KBM-7 (cell line): ENCODE measurements around the gene KLHL2.

Source experiments
- DNase-seq: peaks from one replicate; pipeline ENCODE4 v3.0.0-alpha.2; 2015
- in situ Hi-C: fragments of 300-500 bp; cut with MboI; formaldehyde crosslinking; loops from 2 replicates; pipeline ENCODE4 v1.14.3; 2020; ENCODE audit warnings: low sequenced_read_pairs, low pct_unique_long_range_greater_than_20kb, mixed read lengths

KLHL2 gene

DNA sequence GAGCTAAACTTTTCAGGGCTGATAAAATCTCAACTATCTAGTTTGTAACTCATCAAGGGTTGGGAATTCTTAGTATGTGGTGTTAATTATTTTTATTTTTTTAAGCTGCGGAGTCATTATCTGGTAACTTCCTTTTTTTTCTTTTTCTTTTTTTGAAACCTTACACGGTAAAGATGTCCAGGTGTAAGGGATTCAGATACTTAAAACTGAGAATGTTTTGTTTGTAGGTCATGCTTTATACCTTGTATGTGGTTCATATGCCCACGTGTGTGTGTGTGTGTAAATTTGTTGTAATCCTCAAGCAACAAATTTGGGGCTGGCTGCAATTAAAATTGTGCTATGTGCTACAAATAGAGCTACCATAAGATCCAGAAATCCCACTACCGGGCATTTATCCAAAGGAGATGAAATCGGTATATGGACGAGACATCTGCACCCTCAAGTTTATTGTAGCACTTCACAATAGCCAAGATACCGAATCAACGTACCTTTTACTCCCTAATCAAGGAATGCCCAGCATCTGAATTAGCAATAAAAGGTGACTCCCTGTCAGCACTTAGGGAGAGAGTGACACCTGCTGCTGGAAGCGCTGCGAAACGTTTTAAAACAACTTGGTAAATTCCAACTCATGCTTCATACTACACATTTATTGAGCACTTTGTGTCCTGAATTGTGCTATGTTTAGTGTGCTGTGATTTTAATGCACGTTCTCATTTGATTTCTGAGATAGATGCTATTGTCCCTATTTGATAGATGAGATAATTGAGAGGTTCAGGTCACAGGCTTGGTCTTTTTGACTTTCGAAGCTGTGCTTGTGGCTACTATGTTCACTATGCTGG is 136.2 kb downstream of the KLHL2 start:
- peak; percentile 44 for DNase-seq
- in situ Hi-C loops, result loop anchor here (25.0 kb wide), 1 partner anchor 206 kb away; no protein-coding TSS in a partner anchor

DNA sequence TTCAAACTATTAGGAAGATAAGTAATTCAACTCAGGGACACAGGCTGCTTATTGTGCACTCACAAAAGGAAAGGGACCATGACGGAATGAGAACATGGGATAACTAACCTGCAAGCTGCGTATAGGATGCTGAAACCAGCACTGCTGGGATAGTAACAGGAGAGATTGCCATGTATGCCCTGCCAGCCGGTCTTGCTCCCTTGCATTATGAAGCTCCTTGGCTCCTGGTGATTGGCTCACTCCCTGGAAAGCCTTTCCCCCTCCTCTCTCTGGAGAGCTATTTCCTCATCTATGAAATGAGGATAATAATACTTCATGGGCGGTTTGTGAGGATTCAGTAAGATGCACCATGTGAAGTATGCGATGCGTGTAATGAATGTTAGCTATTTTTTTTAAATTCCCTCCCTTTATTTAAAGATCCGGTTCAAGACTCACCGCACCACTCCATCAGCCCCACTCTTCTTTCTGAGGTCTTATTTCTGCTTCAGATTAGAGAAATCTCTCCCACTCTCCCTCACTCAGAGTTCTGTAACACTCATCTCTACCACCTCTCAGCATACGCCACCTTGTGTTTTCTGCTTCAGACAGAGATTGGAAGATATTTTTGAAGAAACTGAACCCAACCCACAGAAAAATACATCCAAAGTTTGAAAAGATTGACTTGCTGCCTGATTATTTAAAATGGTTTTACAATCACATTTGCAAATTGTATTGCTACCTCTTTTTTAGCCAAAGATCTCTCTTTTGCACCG is 138.5 kb downstream of the KLHL2 start:
- in situ Hi-C loops, result loop anchor here (25.0 kb wide), 1 partner anchor 209 kb away; no protein-coding TSS in a partner anchor
- no peak for DNase-seq

DNA sequence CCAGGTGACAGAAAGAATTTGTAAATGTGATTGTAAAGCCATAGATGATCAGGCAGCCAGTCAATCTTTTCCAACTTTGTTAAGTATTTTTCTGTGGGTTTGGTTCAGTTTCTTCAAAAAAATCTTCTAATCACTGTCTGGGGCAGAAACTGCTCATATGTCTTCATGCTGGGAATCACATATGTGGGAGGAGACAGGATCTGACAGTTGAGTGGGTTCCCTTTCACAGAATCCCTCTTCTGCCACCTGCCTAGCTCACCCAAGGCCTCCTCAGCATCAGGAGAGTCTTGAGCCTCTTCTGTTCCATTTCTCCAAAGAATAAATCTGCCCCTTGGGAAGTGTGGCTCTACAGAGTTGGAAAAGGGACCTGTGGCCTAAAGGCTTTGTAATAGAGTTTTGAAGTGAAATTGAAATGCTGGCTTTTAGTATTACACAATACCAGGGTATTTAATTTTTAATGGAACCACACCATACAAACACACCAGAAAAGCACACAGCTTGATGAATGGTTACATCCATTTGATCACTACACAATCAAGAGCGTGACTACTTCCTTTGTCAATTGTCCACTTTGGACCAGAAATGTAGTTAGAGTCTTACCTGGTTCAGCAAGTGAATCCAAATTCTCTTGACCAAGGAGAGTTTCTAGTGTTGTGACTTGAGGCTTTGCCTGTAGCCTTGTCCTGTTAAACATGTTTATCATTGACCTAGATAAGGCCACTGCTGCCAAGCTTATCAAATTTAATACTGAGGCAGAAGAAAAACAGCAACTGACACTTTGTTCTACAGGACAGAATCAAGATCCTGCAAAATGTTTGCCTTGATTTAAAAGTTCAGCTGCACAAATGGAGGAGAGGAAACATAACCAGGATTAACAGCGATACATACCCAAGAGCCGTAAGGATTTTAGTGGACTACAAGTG is 140.5 kb downstream of the KLHL2 start:
- no peak for DNase-seq
- in situ Hi-C loops, result loop anchor here (25.0 kb wide), 1 partner anchor 211 kb away; no protein-coding TSS in a partner anchor

DNA sequence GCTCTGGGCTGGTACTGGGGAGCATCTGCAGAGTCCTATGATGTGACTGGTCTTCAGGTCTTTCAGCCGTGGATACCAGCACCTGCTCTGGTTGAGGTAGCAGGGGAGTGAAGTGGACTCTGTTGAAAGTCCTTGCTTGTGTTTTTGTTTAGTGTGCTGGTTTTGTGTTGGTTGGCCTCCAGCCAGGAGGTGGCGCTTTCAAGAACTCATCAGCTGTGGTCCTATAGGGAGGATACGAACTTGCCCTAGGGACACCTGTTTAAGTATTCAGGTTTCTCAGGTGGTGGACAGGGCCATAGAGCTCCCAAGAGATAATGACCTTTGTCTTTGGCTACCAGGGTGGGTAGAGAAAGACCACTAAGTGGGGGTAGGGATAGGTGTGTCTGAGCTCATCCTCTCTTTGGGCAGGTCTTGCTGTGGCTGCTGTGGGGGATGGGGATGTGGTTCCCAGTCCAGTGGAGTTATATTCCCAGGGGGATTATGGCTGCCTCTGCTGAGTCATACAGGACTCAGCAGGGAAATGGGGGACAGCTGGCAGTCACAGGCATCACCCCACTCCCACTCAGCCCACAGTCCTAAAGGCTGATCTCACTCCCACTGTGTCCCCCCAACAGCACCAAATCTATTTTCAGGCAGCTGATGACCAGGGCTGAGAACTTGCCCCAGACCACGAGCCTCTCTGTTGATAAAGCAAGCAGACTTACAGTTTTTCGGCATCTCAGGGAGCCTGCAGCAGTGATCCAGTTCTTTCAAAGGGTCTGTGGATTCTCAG is 144.2 kb downstream of the KLHL2 start:
- in situ Hi-C loops, result loop anchor here (25.0 kb wide), 1 partner anchor 111 kb away; no protein-coding TSS in a partner anchor
- no peak for DNase-seq

DNA sequence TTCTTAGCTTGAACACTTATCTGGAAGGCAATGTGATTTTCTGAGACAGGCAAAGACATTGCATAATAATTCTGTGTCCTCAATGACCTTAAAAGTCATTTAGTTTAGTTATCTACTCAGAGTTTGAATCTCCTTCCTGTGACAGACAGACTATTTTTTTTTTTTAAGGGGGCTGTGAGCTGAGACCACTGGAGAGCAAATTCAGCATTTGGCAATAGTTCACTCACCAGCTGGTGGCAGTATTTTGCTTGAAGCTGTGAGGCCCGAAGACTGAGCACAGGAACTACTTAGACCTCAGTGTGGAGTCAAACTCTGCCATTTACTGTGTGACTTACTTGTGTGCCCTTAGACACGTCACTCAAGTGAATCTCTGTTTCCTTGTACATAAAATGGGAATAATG is 148.5 kb downstream of the KLHL2 start:
- in situ Hi-C loops, result loop anchor here (25.0 kb wide), 1 partner anchor 106 kb away; no protein-coding TSS in a partner anchor
- DNase-seq, result peak; percentile 44

DNA sequence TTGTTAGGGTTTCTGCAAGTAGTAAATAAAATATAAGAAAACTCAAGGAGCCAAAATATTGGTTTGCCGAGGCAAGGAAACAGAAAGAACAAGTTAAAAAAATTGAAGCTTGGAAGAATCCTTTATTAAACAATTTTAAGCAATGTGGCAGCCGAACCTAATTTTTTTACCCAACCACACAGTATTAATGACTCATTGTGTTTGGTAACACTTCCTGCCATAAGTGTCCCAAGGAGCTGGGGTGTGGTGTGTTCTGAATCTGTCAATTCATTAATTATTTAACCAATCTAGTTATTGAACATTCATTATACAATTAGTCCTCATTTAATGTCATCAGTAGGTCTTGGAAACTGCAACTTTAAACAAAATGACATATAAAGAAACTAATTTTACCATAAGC is 152.1 kb downstream of the KLHL2 start:
- DNase-seq, result no peak
- in situ Hi-C loops, result loop anchor here (25.0 kb wide), 1 partner anchor 103 kb away; no protein-coding TSS in a partner anchor

DNA sequence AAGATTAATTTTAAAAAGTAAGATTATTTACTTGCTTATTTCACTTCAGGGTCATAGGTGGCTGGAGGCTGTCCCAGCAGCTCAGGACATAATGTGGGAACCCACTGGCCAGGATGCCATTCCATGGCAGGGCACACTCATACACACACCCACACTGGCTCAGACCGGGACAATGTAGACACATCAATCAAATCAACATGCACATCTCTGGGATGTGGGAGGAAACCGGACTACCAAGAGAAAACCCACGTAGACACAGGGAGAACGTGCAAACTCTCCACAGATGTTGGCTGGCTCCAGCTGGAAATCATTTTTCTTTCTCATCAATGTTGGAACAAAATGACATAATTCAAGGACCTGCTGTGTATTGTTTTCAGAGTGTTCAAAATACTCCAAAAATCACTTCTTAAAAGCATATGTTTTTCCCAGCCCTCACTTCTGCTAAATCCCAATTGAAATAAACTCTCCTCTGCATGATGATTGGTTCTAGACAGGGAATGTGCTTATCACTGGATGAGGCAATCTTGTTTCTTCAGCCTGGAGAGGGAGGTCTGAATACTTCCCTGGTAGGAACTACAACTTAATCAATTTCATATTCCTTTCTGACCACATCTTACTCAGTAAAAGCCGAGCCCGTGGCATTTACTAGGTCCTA is 152.8 kb downstream of the KLHL2 start:
- DNase-seq, result no peak

DNA sequence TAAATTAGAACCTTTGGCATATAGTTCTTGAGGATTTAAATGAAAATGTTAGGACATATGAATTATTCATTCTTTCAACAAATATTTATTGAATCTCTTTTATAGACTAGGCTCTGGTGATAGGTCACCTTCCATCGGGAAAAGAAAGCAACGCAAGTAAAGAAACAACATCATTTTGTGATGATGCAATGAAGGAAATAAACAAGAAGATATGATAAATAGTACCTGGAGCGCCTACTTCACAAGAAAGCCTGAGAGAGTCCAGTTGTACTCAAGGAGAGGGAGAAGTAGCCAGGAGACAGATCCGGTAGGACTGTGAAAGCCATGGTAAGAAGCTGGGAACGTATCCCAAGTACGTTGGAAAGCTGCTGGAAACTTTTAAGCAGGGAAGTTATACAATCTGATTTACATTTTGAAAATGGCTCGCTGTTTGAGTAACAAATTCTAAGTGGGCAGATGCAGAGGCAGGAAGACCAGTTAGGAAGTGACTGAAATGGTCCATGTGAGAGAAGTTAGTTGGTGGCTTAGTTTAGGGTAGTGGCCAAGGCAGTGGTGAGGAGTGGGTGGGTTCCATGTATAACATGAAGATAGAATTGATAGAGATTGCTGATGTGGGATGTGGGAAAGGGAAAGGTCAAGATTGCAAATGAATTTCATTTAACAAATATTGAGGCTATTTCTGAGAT is 153.8 kb downstream of the KLHL2 start:
- DNase-seq, result no peak
- in situ Hi-C loops, result loop anchor here (25.0 kb wide), 1 partner anchor 101 kb away; no protein-coding TSS in a partner anchor

More for the DNA sequence above, 152.8 kb downstream of the KLHL2 start:
- in situ Hi-C loops, result loop anchor here (25.0 kb wide), 1 partner anchor 102 kb away; no protein-coding TSS in a partner anchor

DNA sequence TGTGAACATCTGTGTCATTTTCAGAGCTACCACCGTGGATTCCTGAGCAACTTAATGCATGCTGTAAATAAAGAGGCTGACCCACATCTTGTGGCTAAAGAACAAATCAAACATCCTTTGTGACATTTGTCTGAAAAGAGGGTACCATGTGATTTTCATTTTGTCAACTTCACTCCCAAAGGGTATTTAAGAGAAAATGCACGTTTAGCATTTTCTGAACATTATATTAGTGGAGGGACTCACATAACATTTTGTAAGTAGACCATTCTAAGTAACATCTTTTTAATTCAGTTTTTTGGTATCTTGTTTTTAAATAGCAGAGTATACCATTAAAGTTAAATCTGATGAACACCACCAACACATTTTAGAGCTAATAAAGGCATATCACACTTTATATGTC is 154.4 kb downstream of the KLHL2 start:
- in situ Hi-C loops, result loop anchor here (25.0 kb wide), 1 partner anchor 100 kb away; no protein-coding TSS in a partner anchor

DNA sequence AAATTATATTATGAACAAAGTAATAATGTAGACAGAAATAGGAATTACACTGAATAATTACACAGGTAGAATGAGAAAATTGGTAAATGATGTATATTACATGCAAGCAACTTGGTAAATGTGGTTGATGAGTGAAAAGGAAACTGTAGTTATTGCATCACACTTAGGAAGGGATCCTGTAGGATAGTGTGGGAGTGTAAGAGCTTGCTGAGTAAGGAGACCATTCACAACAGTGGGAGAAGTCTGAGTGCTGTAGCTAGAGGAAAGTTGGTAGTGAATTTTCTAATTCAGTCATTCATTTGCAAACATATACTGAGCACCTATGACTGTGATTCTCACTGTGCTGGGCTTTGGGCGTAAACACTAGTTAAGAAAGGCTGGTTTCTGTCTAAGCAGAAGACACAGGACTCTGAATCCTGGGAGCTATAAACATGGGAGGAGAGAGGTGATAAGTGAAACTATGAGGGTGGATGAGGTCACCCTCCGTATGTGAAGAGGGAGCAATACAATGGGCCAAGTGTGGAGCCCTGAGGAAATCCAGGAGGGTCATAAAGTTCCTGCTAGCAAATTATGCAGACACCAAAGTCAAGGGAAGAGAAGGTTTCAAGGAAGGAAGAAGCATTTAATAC is 157.2 kb downstream of the KLHL2 start:
- no peak for DNase-seq
- in situ Hi-C loops, result loop anchor here (25.0 kb wide), 1 partner anchor 98 kb away; no protein-coding TSS in a partner anchor

More for the DNA sequence above, 154.4 kb downstream of the KLHL2 start:
- no peak for DNase-seq

DNA sequence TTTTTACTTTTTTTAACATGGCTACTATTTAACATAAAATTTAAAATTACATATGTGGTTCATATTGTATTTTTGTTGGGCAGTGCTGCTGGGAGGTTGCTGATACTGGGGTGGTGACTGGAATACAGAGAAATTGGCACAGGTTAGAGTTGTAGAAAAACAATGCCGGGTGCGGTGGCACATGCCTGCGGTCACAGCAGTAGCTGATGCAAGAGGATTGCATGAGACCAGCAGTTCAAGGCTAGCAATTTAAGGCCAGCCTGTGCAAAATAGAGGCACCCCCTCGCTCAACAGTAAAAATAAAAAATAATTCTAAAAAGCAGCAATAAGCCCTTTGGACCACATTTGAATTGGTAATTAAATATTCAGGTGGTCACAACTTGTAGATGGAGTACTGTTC is 159.7 kb downstream of the KLHL2 start:
- DNase-seq, result no peak
- in situ Hi-C loops, result loop anchor here (25.0 kb wide), 1 partner anchor 95 kb away; no protein-coding TSS in a partner anchor

DNA sequence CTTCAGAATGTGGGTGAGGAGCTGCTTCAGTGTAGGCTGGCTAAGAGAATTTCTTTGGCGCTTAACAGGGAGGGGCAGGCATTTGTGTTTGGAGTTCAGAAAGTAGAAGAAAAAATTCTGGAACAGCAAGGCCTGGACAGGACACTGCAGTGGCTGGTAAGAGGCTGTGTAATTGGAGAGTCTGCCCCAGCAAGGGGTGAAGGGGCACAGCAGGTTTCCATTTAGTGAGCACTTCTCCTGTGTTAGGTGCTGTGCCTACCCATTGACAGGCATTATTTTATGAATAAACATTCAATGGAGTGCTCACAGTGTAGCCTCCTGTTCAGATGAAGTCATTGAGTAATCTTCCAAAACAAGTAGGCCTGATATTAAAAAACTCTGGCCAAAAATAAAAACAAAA is 160.8 kb downstream of the KLHL2 start:
- no peak for DNase-seq
- in situ Hi-C loops, result loop anchor here (25.0 kb wide), 1 partner anchor 94 kb away; no protein-coding TSS in a partner anchor

DNA sequence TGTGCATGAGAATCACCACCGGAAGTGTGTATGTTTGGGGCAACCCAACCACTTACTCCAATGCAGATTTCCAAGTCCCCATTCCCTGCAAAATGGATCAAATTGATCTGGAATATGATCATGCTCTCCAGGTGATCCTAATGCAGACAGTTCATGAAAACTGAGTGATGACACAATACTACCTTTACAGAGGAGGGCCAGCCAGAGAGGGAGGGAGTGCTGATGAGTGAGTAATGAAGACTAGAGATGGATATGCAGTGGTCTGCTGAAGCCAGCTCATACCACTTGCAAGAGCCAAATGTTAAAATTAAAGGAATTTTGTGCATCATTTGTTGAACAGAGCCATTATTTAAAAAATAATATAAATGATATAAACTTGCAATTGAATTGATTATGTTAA is 161.2 kb downstream of the KLHL2 start:
- in situ Hi-C loops, result loop anchor here (25.0 kb wide), 1 partner anchor 94 kb away; no protein-coding TSS in a partner anchor
- DNase-seq, result no peak

DNA sequence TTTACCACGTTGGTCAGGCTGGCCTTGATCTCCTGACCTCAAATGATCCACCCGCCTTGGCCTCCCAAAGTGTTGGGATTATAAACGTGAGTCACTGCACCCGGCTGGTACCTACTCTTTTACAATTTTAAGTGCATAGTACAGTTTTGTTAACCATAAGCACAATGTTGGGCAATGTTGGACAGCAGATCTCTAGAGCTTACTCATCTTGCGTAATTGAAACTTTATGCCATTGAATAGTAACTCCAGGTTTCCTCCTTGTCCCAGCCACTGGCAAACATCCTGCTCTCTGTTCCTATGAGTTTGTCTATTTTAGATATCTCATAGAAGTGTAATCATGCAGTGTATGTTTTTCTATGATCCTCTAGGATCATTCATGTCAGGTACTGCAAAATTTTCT is 162.2 kb downstream of the KLHL2 start:
- DNase-seq, result no peak
- in situ Hi-C loops, result loop anchor here (25.0 kb wide), 1 partner anchor 93 kb away; no protein-coding TSS in a partner anchor

DNA sequence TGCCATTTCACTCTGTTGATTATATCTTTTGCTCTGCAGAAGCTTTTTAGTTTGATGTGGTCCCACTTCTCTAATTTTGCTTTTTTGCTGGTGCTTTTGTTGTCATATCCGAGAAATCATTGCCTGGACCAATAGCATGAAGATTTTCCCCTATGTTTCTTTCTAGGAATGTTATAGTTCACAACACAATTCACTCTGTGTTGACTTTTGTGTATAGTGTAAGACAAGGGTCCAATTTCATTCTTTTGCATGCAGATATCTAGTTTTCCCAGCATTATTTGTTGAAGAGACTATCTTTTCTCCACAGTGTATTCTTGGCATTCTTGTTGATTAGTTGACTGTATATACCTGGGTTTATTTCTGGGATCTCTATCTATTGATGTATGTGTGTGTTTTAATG is 163.2 kb downstream of the KLHL2 start:
- in situ Hi-C loops, result loop anchor here (25.0 kb wide), 1 partner anchor 92 kb away; no protein-coding TSS in a partner anchor

More for the DNA sequence above, 163.2 kb downstream of the KLHL2 start:
- no peak for DNase-seq
